GM21381 (cell line): ENCODE measurements around the gene KAT2A.

Experiments used
- ATAC-seq: cut with Tn5 transposase; IDR thresholded peaks from one replicate; pipeline ENCODE4 v1.9.1; 2021; ENCODE audit warnings: mild to moderate bottlenecking, moderate library complexity; ENCODE audit not compliant: unreplicated experiment

KAT2A gene

DNA sequence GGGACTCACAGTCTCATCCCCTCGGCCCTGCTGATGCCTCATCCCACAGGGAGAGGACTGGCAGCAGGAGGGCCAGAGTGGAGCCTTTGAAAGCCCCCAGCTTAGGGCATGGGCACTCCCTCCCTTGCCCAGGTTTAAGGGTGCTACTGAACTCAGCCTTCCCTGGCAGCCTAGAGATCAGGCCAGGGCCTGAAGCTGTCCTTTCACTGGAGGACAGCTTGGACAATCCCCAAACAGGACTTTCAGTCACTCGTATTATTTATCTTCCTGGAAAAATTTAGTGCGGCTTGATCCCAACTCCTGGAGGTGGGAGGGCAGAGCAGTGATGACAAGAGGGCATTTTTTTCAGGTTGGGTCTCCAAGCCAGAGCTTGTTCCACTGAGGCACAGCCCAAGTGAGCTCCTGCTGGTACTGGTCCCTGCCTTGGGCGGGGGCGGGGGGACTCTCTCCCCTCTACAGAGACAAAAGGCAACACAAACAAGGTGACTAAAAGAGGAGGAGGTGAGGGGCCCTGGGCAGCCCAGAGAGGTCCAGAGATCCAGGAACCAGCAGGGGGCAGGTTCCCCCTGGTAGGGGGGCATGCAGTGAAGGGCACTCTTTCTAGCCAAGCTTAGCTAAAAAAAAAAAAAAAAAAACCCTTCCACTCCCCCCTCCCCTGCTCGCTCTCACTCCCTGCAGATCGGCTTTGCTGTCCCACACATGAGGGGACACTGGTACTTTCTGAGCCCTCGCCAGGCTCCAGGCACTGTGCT is 24.6 kb downstream of the KAT2A start:
- no peak for ATAC-seq

GRCh38 chr17:42094375-42095069 is 26.6 kb downstream of the KAT2A start:
- ATAC-seq, result no peak

GRCh38 chr17:42092939-42093338 is 28.2 kb downstream of the KAT2A start:
- ATAC-seq, result no peak

DNA sequence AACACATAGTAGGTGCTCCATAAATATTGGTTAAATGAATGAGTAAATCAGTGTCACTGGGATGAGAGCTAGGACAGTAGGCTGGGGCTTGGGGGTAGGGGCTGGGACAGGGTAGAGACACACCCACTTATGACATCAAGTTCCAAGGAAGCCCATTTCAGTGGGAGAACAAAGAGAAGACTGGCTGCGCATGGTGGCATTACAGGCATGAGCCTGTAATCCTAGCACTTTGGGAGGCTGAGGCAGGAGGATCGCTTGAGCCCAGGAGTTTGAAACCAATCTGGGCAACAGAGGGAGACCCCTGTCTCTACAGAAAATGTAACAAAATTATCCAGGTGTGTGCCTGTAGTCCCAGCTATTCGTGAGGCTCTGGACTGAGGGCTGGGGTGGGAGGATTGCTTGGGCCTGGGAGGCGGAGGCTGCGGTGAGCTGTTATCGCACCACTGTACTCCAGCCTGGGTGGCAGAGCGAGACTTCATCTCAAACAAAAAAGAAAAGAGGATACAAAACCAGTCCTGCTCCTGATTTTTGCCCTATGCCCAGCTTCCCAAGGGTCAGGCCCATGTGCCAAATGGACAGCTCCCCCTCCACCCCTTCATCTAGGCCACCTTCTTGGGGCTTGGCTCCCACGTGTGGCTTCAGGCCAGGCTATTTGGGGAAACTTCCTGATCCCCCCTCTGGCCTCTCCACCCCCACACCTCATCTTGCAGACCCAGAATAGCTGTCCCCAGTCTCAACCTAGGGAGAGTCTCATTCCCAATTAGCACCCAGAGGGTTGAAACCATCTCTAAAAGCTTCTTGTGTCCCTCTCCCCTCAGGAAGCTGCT is 30.0 kb downstream of the KAT2A start:
- no peak for ATAC-seq

- ATAC-seq, result no peak
These were observed 32.4 kb downstream of the KAT2A start for GRCh38 chr17:42088736-42089135.

GRCh38 chr17:42087736-42088705 is 33.1 kb downstream of the KAT2A start:
- ATAC-seq, result no peak

DNA sequence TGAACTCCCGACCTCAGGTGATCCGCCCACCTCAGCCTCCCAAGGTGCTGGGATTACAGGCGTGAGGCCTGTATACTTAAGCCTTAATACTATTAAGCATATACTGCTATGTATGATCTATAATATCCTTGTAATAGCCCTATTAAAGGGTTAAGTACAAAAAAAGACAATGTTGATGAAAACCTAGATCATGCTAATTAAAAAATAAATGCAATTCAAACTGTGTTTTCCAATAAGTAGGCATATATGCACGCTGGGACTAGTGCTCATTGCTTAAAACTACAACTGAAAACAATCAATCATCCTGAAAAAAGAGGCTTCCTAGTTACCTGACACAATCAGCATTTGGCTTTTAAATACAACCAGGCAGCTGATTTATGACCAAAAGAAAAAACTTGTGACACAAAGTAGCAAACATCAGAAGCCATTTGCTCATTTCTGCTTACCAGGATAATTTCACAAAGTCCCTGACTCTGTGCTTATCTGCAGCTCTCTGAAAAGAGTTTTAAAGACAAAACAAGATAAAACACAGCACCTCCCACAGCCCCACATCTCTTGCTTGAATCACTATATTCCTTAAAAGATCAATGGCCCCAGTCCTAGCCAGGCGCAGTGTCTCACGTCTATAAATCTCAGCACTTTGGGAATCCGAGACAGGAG is 34.0 kb downstream of the KAT2A start:
- no peak for ATAC-seq

- ATAC-seq, result no peak
These were observed 39.5 kb downstream of the KAT2A start for GRCh38 chr17:42081516-42082129.

DNA sequence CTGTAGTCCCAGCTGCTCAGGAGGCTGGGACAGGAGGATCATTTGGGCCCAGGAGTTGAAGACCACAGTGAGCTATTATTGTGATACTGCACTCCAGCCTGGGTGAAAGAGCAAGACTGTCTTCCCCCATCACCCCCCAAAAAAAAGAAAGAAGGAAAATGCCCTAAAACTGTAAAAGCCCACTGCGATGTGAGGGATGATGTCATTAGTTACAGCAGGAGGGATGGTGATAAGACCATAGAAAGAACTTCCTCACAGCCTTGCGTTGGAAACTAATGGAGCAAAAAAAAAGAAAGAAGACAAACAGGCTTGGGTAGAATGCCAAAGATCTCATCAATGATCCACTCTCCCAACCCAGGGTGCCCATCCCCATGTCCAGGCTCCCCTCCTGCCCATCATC is 41.6 kb downstream of the KAT2A start:
- no peak for ATAC-seq

- no peak for ATAC-seq
These were observed 42.6 kb downstream of the KAT2A start for GRCh38 chr17:42078396-42079043.

GRCh38 chr17:42077755-42078154 is 43.4 kb downstream of the KAT2A start:
- ATAC-seq, result no peak

- ATAC-seq, result no peak
These were observed 44.2 kb downstream of the KAT2A start for GRCh38 chr17:42076797-42077559.

DNA sequence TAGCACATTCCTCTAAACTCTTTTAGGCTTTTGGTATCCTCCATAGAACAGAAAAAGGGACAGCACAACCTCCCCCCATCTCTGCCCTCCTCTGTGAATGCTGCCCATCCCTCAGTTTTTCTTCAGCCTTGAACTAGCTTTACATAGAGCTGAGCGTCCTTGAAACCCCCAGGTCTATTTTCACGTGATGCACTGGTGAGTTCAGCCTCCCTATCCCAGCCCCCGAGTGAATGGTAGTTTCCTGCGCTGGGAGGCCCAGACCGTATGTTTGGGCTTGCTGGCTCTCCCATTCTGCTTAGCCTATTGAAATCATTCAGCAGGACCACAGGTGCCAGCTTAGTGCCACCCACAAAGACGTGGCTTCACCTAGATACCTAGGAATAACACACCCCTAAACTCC is 45.4 kb downstream of the KAT2A start:
- no peak for ATAC-seq

- ATAC-seq, result no peak
These were observed 48.6 kb downstream of the KAT2A start for GRCh38 chr17:42072323-42073187.

DNA sequence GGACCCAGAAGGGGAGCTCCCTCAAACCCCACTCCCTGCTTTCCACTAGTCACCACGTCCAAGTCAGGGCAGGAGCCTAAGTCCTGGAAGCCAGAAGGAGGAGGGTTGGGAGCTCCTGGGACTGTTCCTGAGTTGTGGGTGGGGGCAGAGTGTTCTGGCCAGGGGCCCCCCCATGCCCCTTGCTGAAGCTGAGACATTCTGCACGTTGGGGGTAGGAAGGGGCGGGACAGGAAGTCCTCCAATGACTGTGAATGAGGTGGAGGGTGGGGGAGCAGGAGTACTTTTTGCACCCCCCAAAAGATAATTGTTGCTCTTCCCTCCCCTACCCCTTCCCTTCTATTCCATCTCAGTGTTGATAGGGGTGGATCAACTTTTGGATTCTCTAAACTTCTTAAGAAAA is 49.4 kb downstream of the KAT2A start:
- no peak for ATAC-seq

DNA sequence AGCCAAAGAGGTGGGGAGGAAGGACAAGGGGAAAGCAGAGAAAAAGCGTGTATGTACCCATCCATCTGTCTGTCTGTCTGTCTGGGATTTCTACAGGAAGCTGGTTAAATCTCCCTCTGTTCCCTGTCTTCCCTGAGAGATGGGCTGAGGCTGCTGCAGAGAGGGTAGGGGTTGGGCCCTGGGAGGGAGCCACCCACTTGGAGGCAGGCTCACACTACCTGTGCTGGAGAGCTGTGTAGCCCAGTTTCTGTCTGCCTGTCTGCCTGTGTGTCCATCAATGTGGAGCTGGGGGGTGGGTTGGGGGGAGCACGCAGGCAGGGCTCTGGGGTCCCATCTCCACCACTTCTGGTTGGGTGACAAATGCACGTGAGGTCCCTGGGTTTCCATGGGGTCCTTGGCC is 52.2 kb downstream of the KAT2A start:
- ATAC-seq, result no peak

- no peak for ATAC-seq
These were observed 53.6 kb downstream of the KAT2A start for GRCh38 chr17:42067371-42068091.
